HCT116 (cell line): ENCODE measurements around the gene C19orf85.

ENCODE experiments used
- CTCF ChIP-seq, 3 experiments: fragments of 200-600 bp in 1 of 3; sonication (generic) in 1 of 3; IDR thresholded peaks in 2 of 3; conservative IDR thresholded peaks in 1 of 3; 2 replicates each; pipeline ENCODE4 v1.5.1; 2012 to 2017; ENCODE audit warnings: low read depth in 2 of 3, low read length in 2 of 3, antibody characterized with exemption in 1 of 3, borderline replicate concordance in 1 of 3, control low read depth in 1 of 3, mild to moderate bottlenecking in 1 of 3, mixed read lengths in 1 of 3, mixed run types in 1 of 3, moderate library complexity in 1 of 3; ENCODE audit not compliant: insufficient read depth in 1 of 3
- MAX ChIP-seq: IDR thresholded peaks from 2 replicates; pipeline ENCODE4 v1.6.1; 2012
- RAD21 ChIP-seq: IDR thresholded peaks from 2 replicates; pipeline ENCODE4 v1.6.1; 2012; ENCODE audit warnings: low read depth, mild to moderate bottlenecking
- SRF ChIP-seq: IDR thresholded peaks from 2 replicates; pipeline ENCODE4 v1.6.1; 2012; ENCODE audit warnings: low read depth

GRCh38 chr19:55493645-55494171, 29.2 kb upstream of the C19orf85 start:
- TF ChIP-seq CTCF (IDR thresholded peaks at IDR 0.05 in 2 of 3, conservative IDR thresholded peaks at IDR 0.05 in 1 of 3; ENCODE audit: borderline replicate concordance in 1 of 3, insufficient read depth in 1 of 3, low read depth in 2 of 3, low read length in 2 of 3), result no peak
- TF ChIP-seq MAX, result no peak
- TF ChIP-seq SRF, result no peak
- TF ChIP-seq RAD21, result no peak
